B cell (primary cell): ENCODE results near the gene FAM131C. TPM values are rescaled to one million over a fixed set of nuclear protein-coding genes. Genes with fewer than 3 reads are reported as not detected.
A peak's percentile ranks its signal among the peaks of the same experiment; 100 is the strongest.

ENCODE experiments used
- ATAC-seq: fragments of 200-7000 bp; cut with Tn5 transposase; one replicate; pipeline ENCODE4 v1.10.0; 2021; ENCODE audit warnings: low read depth, mild to moderate bottlenecking, moderate number of reproducible peaks, moderate library complexity
- CTCF ChIA-PET: fragments of 350-600 bp; sonication (Branson Sonifier 250); formaldehyde crosslinking; loops from one replicate; lab custom pipeline; 2021; ENCODE audit warnings: antibody characterized with exemption, inconsistent platforms; lab: Charles Lee
- POLR2A ChIA-PET: fragments of 350-600 bp; sonication (Branson Sonifier 250); formaldehyde crosslinking; loops from one replicate; lab custom pipeline; 2021; ENCODE audit warnings: antibody characterized with exemption; lab: Charles Lee
- DNase-seq: peaks from one replicate; pipeline ENCODE4 v3.0.0; 2013
- H2AFZ ChIP-seq: 2 replicates; pipeline ENCODE4 v1.6.1; 2012; ENCODE audit warnings: mild to moderate bottlenecking, low read depth, low read length; ENCODE audit not compliant: insufficient read depth, poor library complexity, severe bottlenecking
- H3K27ac ChIP-seq, 2 donors: 1 replicate in 1 of 2; 2 replicates in 1 of 2; pipeline ENCODE4 v1.5.1; 2012 to 2013; ENCODE audit warnings: low read length in 2 of 2, mild to moderate bottlenecking in 2 of 2, moderate library complexity in 1 of 2
- H3K27me3 ChIP-seq, 4 experiments: fragments of 200-600 bp in 1 of 4; sonication (generic) in 1 of 4; replicated peaks in 1 of 4; 1 replicate in 2 of 4; 2 replicates in 2 of 4; pipeline versions ENCODE4 v1.6.1 to v1.7.0; 2013 to 2016; ENCODE audit warnings: low read length in 3 of 4, mild to moderate bottlenecking in 2 of 4, mixed read lengths in 1 of 4, moderate library complexity in 1 of 4; ENCODE audit not compliant: insufficient read depth in 4 of 4, control insufficient read depth in 3 of 4; ENCODE audit errors: control extremely low read depth in 1 of 4
- H3K36me3 ChIP-seq, 2 experiments: replicated peaks in 1 of 2; 1 replicate in 1 of 2; 2 replicates in 1 of 2; pipeline versions ENCODE4 v1.6.1 to v1.7.1; 2013; ENCODE audit warnings: low read length in 1 of 2; ENCODE audit not compliant: insufficient read depth in 2 of 2, control insufficient read depth in 1 of 2; ENCODE audit errors: control extremely low read depth in 1 of 2, extremely low read depth in 1 of 2
- H3K4me1 ChIP-seq, 2 donors: fragments of 200-600 bp in 1 of 2; sonication (generic) in 1 of 2; 1 replicate in 1 of 2; 2 replicates in 1 of 2; pipeline versions ENCODE4 v1.5.1 to v1.6.1; 2013 to 2017; ENCODE audit warnings: low read length in 2 of 2; ENCODE audit not compliant: control insufficient read depth in 2 of 2, insufficient read depth in 2 of 2
- H3K4me2 ChIP-seq: replicated peaks from 2 replicates; pipeline ENCODE3; 2012; ENCODE audit warnings: mild to moderate bottlenecking, low read depth, low read length; ENCODE audit not compliant: poor library complexity, severe bottlenecking
- H3K4me3 ChIP-seq, 5 experiments: fragments of 200-600 bp in 1 of 5; sonication (generic) in 1 of 5; 1 replicate in 3 of 5; 2 replicates in 2 of 5; pipeline versions ENCODE4 v1.5.1 to v1.7.0; 2011 to 2016; ENCODE audit warnings: low read length in 4 of 5, mild to moderate bottlenecking in 4 of 5, low read depth in 2 of 5, control low read depth in 1 of 5, moderate library complexity in 1 of 5; ENCODE audit not compliant: insufficient read depth in 1 of 5; ENCODE audit errors: control extremely low read depth in 1 of 5, extremely low read depth in 1 of 5
- H3K79me2 ChIP-seq: fragments of 200-600 bp; sonication (generic); one replicate; pipeline ENCODE4 v1.6.0; 2016; ENCODE audit warnings: low read length; ENCODE audit not compliant: control insufficient read depth, insufficient read depth
- H3K9ac ChIP-seq: fragments of 200-600 bp; sonication (generic); 2 replicates; pipeline ENCODE4 v1.6.1; 2017; ENCODE audit warnings: mild to moderate bottlenecking, low read length, moderate library complexity
- H3K9me3 ChIP-seq, 3 donors: one replicate each; pipeline versions ENCODE4 v1.6.1 to v1.7.1; 2013; ENCODE audit warnings: low read length in 2 of 3; ENCODE audit not compliant: control insufficient read depth in 2 of 3, insufficient read depth in 1 of 3; ENCODE audit errors: control extremely low read depth in 1 of 3
- H4K20me1 ChIP-seq: 2 replicates; pipeline ENCODE4 v1.6.0; 2012; ENCODE audit warnings: mild to moderate bottlenecking, low read length; ENCODE audit not compliant: insufficient read depth, control insufficient read depth, poor library complexity, severe bottlenecking
- H3K27ac Mint-ChIP-seq: one replicate; pipeline ENCODE4 v1.8.0; 2021; ENCODE audit warnings: mixed read lengths
- H3K27me3 Mint-ChIP-seq: one replicate; pipeline ENCODE4 v1.8.0; 2021; ENCODE audit warnings: mixed read lengths
- H3K4me1 Mint-ChIP-seq: one replicate; pipeline ENCODE4 v1.8.0; 2021; ENCODE audit warnings: mixed read lengths
- H3K4me3 Mint-ChIP-seq: one replicate; pipeline ENCODE4 v1.8.0; 2021; ENCODE audit warnings: mixed read lengths
- H3K9me3 Mint-ChIP-seq: one replicate; pipeline ENCODE4 v1.8.0; 2022; ENCODE audit warnings: mixed read lengths; ENCODE audit not compliant: insufficient read depth
- CTCF ChIP-seq: fragments of 200-600 bp; IDR thresholded peaks from one replicate; pipeline ENCODE4 v1.8.0; 2022; ENCODE audit warnings: antibody characterized with exemption, mild to moderate bottlenecking
- EZH2 ChIP-seq: IDR thresholded peaks from 2 replicates; pipeline ENCODE4 v1.6.1; 2012; ENCODE audit warnings: borderline replicate concordance, low read depth, mild to moderate bottlenecking, moderate library complexity, low read length; ENCODE audit not compliant: insufficient read depth, poor library complexity, severe bottlenecking
- WGBS: methylation state at CpG from one replicate; pipeline ENCODE4 v1.1.5; 2013; ENCODE audit warnings: missing lambda C conversion rate; ENCODE audit not compliant: insufficient coverage; 5-methylcytosine and 5-hydroxymethylcytosine counted together
- intact Hi-C: fragments of 100-400 bp; cut with micrococcal nuclease; formaldehyde crosslinking; loops from one replicate; pipeline ENCODE4 v1.10.0; 2022
- polyA plus RNA-seq: library from polyadenylated mRNA; depleted of rRNA; stranded (reverse); fragments of >200 nt; gene quantifications from 2 replicates; pipeline ENCODE4 v1.2.3, GENCODE V29; 2012
- total RNA-seq, 2 donors: library from RNA; stranded (reverse); fragments of 120-200 nt in 1 of 2; gene quantifications; 1 replicate in 1 of 2; 2 replicates in 1 of 2; pipeline versions ENCODE4 v1.2.3 to v1.2.4, GENCODE V29; 2013 to 2022

The FAM131C gene
- total and polyA plus RNA-seq, 2 donors (not counting 1 experiment from before 2014, with no cell fraction given) = 0.37 TPM; not detected in 1

GRCh38 chr1:16014509-16015482 lies 58.7 kb downstream of the FAM131C start:
- Histone ChIP-seq H3K9ac (no peak overlapping the region), H3K79me2 (no peaks in the 10 kb centered on the region), H3K4me3 (no peak overlapping the region), H4K20me1 (no peaks in the 10 kb centered on the region), H3K9me3 (no peaks in the 10 kb centered on the region), H3K27ac (no peak overlapping the region), H3K4me1 (peaks cover 18 to 32% of the 10 kb centered on the region in 2 donors), H3K4me2 (peak overlapping the region; percentile 43), H3K27me3 (no peaks in the 10 kb centered on the region), H2AFZ (no peak overlapping the region), H3K36me3 (no peaks in the 10 kb centered on the region)
- 60% methylated on average over 10 of the region's 17 CpGs for WGBS
- H3K4me3 Mint-ChIP-seq = peak overlapping the region; percentile 40
- H3K4me1 Mint-ChIP-seq = peaks cover 28% of the 10 kb centered on the region
- intact Hi-C loops = no loop called here
- ATAC-seq (peak; percentile 49), DNase-seq (peak; percentile 61)
- H3K27ac Mint-ChIP-seq = peak overlapping the region; percentile 76
- CTCF ChIA-PET = interaction anchor here (0.9 to 1.8 kb wide), 2 partner anchors 10 to 201 kb away, joined by 3 to 7 read pairs; no protein-coding TSS in a partner anchor
- TF ChIP-seq EZH2 (no peak), CTCF (no peak)
- no peaks in the 10 kb centered on the region for H3K27me3 Mint-ChIP-seq
- POLR2A ChIA-PET = interaction anchor here (0.6 kb wide), 3 partner anchors 31 to 351 kb away, joined by 4 to 8 read pairs (median 4); no protein-coding TSS in a partner anchor
- H3K9me3 Mint-ChIP-seq = no peaks in the 10 kb centered on the region

- Histone ChIP-seq H3K27me3 (no peaks in the 10 kb centered on the region), H2AFZ (no peak overlapping the region), H4K20me1 (no peaks in the 10 kb centered on the region), H3K4me1 (peaks cover 18 to 32% of the 10 kb centered on the region in 2 donors), H3K4me3 (no peak overlapping the region), H3K27ac (no peak overlapping the region), H3K79me2 (no peaks in the 10 kb centered on the region), H3K9me3 (no peaks in the 10 kb centered on the region), H3K36me3 (no peaks in the 10 kb centered on the region), H3K9ac (no peak overlapping the region), H3K4me2 (no peak overlapping the region)
- Mint-ChIP-seq H3K4me3 (peak overlapping the region; percentile 74), H3K27me3 (no peaks in the 10 kb centered on the region), H3K9me3 (no peaks in the 10 kb centered on the region), H3K27ac (peak overlapping the region; percentile 20), H3K4me1 (peaks cover 28% of the 10 kb centered on the region)
- no CpG with 5 or more reads among the region's 4 CpGs for WGBS
- TF ChIP-seq EZH2 = no peak
- TF ChIP-seq CTCF = no peak
- intact Hi-C loops = no loop called here
- CTCF ChIA-PET = interaction anchor here (0.9 to 1.8 kb wide), 2 partner anchors 9 to 200 kb away, joined by 3 to 7 read pairs; no protein-coding TSS in a partner anchor
- ATAC-seq (no peak), DNase-seq (no peak)
- POLR2A ChIA-PET = no interaction called here
Observed at GRCh38 chr1:16013908-16014258, 59.6 kb downstream of the FAM131C start.
